ENCODE data around the gene RELL1. TPM values are rescaled to one million over a fixed set of nuclear protein-coding genes. Genes with fewer than 3 reads are reported as not detected.

Gene RELL1
- total RNA-seq, 1 donor from 2014 or later, result 122 TPM

DNA sequence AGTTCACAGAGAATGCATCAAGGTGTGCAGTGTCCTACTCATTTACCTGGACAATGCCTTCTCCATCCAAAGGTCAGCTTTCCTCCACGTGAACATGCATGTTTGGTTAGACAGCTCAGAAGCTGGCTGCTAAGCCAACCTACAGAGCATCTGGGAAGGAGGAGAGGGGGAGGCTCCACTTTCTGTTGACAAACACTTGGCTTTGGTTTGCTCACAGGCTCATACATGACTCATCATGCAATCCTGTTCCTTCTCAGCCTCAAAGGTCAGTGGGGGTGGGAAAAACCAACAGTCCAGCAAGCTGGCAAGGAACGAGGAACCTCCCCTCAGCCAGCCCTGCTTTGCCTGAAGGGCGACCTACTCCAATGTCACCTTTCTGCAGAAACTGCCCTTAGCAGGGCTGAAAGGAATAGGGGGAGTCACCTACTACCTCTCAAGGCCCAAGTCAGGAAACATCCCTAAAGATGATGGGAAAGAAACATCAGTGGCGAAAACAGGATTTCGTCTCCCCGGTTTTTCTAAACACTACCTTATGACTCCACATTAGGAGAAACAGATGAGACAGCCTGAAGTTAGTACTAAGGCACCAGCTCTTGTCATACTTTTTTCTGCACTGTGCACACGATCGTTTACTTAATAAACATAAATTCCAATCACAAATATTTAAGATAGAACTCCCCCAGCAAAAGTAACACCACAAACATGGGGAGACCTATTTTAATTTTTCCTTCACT is 37.9 kb downstream of the RELL1 start:
- H3K4me3 ChIP-seq (ENCODE audit: low read depth, low read length), result no peak overlapping the region
- DNase-seq (ENCODE audit: low read depth) (peak; percentile 94), FAIRE-seq (peak; percentile 99)
- TF ChIP-seq, protein P1, sequence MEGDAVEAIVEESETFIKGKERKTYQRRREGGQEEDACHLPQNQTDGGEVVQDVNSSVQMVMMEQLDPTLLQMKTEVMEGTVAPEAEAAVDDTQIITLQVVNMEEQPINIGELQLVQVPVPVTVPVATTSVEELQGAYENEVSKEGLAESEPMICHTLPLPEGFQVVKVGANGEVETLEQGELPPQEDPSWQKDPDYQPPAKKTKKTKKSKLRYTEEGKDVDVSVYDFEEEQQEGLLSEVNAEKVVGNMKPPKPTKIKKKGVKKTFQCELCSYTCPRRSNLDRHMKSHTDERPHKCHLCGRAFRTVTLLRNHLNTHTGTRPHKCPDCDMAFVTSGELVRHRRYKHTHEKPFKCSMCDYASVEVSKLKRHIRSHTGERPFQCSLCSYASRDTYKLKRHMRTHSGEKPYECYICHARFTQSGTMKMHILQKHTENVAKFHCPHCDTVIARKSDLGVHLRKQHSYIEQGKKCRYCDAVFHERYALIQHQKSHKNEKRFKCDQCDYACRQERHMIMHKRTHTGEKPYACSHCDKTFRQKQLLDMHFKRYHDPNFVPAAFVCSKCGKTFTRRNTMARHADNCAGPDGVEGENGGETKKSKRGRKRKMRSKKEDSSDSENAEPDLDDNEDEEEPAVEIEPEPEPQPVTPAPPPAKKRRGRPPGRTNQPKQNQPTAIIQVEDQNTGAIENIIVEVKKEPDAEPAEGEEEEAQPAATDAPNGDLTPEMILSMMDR (IDR thresholded peaks at IDR 0.05; ENCODE audit: insufficient read depth, low read length, severe bottlenecking), result no peak
- no peaks in the 10 kb centered on the region for H3K36me3 ChIP-seq (ENCODE audit: control insufficient read depth, insufficient read depth, low read length)
- H3K27me3 ChIP-seq (ENCODE audit: control insufficient read depth, insufficient read depth, low read length), result no peaks in the 10 kb centered on the region

DNA sequence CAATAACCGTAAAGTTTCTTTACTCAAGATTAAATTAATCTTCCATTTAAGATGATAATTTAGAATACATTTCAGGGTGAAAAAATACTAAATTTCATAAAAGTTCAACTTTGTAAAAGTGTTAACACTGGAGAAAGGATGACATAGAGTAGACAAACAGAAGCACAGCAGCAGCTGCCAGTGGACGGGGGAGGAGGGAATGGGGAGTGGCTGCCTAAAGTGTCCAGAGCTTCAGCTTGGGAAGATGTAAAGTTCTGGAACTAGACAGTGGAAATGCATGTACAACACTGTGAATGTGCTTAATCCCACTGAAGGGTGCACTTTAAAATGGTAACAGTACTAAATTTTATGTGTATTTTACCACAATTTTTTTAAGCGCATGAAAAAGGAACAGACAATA is 39.9 kb downstream of the RELL1 start:
- TF ChIP-seq, protein P1 (IDR thresholded peaks at IDR 0.05; ENCODE audit: insufficient read depth, low read length, severe bottlenecking), result no peak

DNA sequence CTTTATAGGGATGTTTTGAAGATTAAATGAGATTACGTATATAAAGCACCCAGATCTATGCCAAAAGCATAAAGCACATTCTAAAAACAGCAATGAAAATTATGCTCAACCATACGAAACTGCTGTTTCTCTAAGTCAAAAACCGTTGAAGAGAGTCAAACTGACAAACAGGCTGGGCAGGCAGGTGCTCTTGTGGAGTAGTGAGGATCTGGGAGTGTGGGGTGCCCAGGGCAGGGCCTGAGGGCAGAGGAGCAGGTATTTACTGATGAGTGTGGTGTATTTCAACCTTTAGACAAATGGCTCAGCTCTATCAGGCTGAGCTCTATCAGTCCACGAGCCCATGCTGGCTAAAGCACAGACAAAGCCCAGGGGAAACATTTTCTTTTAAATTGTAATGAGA is 40.4 kb downstream of the RELL1 start:
- no peak for DNase-seq (ENCODE audit: low read depth)
- no peak for FAIRE-seq
- H3K27me3 ChIP-seq (ENCODE audit: control insufficient read depth, insufficient read depth, low read length), result no peaks in the 10 kb centered on the region
- no peak overlapping the region for H3K4me3 ChIP-seq (ENCODE audit: low read depth, low read length)
- TF ChIP-seq, protein P1 (IDR thresholded peaks at IDR 0.05; ENCODE audit: insufficient read depth, low read length, severe bottlenecking), result no peak
- H3K36me3 ChIP-seq (ENCODE audit: control insufficient read depth, insufficient read depth, low read length), result no peaks in the 10 kb centered on the region

More for the DNA sequence above, 39.9 kb downstream of the RELL1 start:
- DNase-seq (ENCODE audit: low read depth), result no peak
- no peak for FAIRE-seq
- H3K36me3 ChIP-seq (ENCODE audit: control insufficient read depth, insufficient read depth, low read length), result no peaks in the 10 kb centered on the region
- H3K27me3 ChIP-seq (ENCODE audit: control insufficient read depth, insufficient read depth, low read length), result no peaks in the 10 kb centered on the region
- H3K4me3 ChIP-seq (ENCODE audit: low read depth, low read length), result no peak overlapping the region

DNA sequence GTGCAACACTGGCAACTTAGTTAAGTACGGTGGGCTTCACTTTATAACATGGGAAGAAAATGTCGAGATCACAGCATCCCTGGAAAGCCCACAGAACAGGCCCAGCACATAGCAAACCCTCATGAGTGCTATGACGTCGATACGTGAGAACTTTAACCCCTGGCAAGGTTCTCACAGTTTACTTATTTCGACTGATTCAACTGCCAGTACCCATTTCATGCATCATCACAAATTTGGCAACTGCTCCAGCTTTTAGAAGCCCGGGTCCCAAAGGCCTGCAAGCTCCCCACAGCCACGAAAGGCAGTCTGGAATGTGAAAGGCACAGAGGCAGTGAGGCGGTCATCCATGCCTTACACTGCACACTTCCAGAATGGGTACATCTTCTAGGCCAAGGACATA is 41.2 kb downstream of the RELL1 start:
- H3K27me3 ChIP-seq (ENCODE audit: control insufficient read depth, insufficient read depth, low read length), result no peaks in the 10 kb centered on the region
- TF ChIP-seq, protein P1 (IDR thresholded peaks at IDR 0.05; ENCODE audit: insufficient read depth, low read length, severe bottlenecking), result no peak
- no peak overlapping the region for H3K4me3 ChIP-seq (ENCODE audit: low read depth, low read length)
- H3K36me3 ChIP-seq (ENCODE audit: control insufficient read depth, insufficient read depth, low read length), result no peaks in the 10 kb centered on the region
- no peak for FAIRE-seq
- no peak for DNase-seq (ENCODE audit: low read depth)

DNA sequence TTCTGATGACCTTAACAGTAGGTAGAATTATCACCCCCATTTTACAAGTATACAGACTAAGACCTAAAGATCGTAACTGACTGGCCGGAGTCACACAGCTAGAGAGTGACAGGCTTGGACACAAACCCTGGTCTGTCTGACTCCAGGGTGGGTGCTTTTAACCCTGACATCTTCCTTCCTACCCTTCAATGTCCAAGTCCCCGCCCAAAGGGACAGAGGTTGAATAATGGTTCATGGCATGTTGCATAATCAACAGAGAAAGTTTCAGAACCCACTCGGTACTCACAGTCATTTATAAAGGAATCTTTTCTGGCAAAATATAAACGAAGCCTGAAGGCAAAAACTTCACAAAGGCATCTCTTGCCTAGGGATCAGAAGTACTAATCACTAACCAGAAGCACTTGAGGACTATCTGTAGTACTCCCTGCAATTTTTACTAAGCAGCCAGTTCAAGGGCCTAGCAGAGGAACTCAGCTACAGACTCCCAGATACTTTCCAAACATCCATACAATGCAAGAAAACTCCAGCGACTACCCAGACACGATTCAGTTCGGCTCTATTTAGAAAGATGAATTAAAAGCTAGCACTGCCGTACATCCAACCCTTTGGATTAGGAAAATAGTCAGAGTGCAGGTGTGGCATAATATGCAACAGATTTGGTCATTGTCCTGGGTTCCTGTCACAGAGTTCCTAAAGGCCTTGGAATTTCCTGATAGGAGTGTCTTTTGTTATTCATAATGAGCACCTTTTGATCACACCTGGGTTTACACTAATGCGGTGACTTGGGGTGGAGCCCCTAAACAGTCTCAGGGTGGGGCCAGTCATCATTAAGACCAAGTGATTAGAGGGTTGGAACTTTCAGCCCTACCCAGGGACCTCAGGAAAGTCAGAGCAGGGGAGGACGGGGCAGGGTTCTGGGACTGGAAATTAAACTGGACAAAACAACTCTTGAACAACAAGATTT is 44.0 kb downstream of the RELL1 start:
- Histone ChIP-seq H3K27me3 (ENCODE audit: control insufficient read depth, insufficient read depth, low read length) (no peaks in the 10 kb centered on the region), H3K4me3 (ENCODE audit: low read depth, low read length) (no peak overlapping the region), H3K36me3 (ENCODE audit: control insufficient read depth, insufficient read depth, low read length) (no peaks in the 10 kb centered on the region)
- FAIRE-seq (peak; percentile 83), DNase-seq (ENCODE audit: low read depth) (no peak)
- TF ChIP-seq, protein P1 (IDR thresholded peaks at IDR 0.05; ENCODE audit: insufficient read depth, low read length, severe bottlenecking), result no peak
